IPS-15b (cell line): Measurements from ENCODE around the gene SORCS3.

Experiments
- H3K27me3 ChIP-seq: one replicate; pipeline ENCODE4 v1.6.1; 2013; ENCODE audit warnings: low read length; ENCODE audit not compliant: control insufficient read depth, insufficient read depth
- H3K36me3 ChIP-seq: one replicate; pipeline ENCODE4 v1.6.1; 2013; ENCODE audit warnings: low read length; ENCODE audit not compliant: control insufficient read depth, insufficient read depth
- H3K4me1 ChIP-seq: one replicate; pipeline ENCODE4 v1.6.1; 2013; ENCODE audit warnings: mild to moderate bottlenecking, low read length; ENCODE audit not compliant: control insufficient read depth, insufficient read depth
- H3K4me3 ChIP-seq: one replicate; pipeline ENCODE4 v1.5.1; 2013; ENCODE audit warnings: low read depth, low read length
- H3K9ac ChIP-seq: one replicate; pipeline ENCODE4 v1.6.1; 2013; ENCODE audit warnings: low read depth, mild to moderate bottlenecking, low read length
- H3K9me3 ChIP-seq: one replicate; pipeline ENCODE4 v1.6.1; 2013; ENCODE audit warnings: mild to moderate bottlenecking, low read length; ENCODE audit not compliant: control insufficient read depth, insufficient read depth

SORCS3 gene

GRCh38 chr10:104937567-104937966 is 296.5 kb downstream of the SORCS3 start:
- Histone ChIP-seq H3K36me3 (no peaks in the 10 kb centered on the region), H3K9ac (no peak overlapping the region), H3K9me3 (no peaks in the 10 kb centered on the region), H3K4me3 (no peak overlapping the region), H3K27me3 (no peaks in the 10 kb centered on the region), H3K4me1 (no peaks in the 10 kb centered on the region)

DNA sequence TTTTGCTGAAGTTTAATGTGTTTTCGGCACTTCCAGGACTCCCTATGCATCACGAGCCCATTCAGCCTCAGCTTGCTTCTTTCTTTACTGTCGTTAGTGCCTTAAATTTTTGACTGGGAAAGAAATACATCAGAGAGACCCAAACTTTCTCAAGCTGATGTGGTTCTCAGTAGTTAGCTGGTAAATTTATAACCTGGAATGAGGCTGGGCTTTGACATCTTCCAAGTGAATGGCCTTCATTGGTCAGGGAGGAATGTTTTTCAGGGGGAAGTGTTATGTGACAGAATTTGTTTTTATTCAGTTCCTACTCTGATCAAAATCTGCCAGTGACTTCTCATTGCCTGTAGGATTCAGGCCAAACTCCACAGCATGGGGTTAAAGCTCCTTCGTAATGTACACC is 296.9 kb downstream of the SORCS3 start:
- no peaks in the 10 kb centered on the region for H3K9me3 ChIP-seq
- H3K4me3 ChIP-seq = no peak overlapping the region
- no peaks in the 10 kb centered on the region for H3K36me3 ChIP-seq
- no peaks in the 10 kb centered on the region for H3K27me3 ChIP-seq
- H3K4me1 ChIP-seq = no peaks in the 10 kb centered on the region
- no peak overlapping the region for H3K9ac ChIP-seq

GRCh38 chr10:104941662-104942061 is 300.6 kb downstream of the SORCS3 start:
- Histone ChIP-seq H3K9me3 (no peaks in the 10 kb centered on the region), H3K36me3 (no peaks in the 10 kb centered on the region), H3K4me1 (no peaks in the 10 kb centered on the region), H3K9ac (no peak overlapping the region), H3K4me3 (no peak overlapping the region), H3K27me3 (no peaks in the 10 kb centered on the region)

DNA sequence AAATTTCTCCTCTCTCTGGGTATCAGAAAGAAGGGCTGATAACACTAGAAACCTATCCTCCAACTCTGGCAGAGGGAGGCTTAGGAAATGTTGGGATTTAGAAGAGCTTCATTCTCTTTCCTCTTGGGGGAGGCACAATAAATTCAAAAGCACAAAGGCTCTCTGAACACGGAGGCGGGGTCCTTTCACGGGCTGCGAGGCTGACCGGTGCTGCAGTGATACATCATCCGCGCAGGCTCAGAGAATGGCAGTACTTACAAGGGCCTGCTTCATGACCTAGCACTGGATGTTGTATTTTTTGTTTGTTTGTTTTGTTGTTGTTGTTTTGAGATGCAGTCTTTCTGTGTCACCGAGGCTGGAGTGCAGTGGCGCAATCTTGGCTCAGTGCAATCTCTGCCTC is 306.2 kb downstream of the SORCS3 start:
- H3K9me3 ChIP-seq = no peaks in the 10 kb centered on the region
- H3K4me1 ChIP-seq = no peaks in the 10 kb centered on the region
- H3K9ac ChIP-seq = no peak overlapping the region
- no peaks in the 10 kb centered on the region for H3K27me3 ChIP-seq
- H3K36me3 ChIP-seq = no peaks in the 10 kb centered on the region
- no peak overlapping the region for H3K4me3 ChIP-seq

DNA sequence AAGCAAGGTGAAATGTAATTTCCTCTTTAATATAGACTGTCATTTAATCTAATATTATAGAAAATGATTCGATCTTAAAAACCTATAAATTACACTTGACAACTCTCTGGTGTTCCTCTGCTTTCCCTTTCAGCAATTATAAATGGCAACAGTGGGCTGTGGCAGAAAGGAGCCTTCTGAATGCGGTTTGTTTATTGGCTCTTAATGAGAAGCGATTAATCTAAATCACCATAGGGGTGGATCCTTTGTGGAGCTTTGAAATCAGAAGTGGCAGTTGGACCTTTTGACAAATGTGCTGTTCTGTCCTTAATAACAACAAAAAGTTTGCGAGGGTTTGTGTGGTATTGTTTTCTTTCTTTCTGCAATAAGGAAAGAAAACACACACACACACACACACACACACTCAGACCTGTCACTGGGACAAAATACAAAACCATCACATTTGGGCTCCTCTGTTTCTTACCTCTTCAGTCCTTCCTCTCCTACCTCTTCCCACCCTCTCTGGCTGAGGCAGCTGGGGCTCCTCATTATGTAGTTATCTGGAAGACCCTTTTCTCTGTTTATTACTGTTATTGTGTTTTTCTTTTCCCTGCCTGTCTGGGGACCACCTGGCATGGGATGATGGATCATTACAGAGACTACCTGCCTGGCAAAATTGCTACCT is 316.2 kb downstream of the SORCS3 start:
- H3K4me1 ChIP-seq = no peaks in the 10 kb centered on the region
- H3K4me3 ChIP-seq = no peak overlapping the region
- no peaks in the 10 kb centered on the region for H3K27me3 ChIP-seq
- H3K36me3 ChIP-seq = no peaks in the 10 kb centered on the region
- no peak overlapping the region for H3K9ac ChIP-seq
- H3K9me3 ChIP-seq = no peaks in the 10 kb centered on the region

DNA sequence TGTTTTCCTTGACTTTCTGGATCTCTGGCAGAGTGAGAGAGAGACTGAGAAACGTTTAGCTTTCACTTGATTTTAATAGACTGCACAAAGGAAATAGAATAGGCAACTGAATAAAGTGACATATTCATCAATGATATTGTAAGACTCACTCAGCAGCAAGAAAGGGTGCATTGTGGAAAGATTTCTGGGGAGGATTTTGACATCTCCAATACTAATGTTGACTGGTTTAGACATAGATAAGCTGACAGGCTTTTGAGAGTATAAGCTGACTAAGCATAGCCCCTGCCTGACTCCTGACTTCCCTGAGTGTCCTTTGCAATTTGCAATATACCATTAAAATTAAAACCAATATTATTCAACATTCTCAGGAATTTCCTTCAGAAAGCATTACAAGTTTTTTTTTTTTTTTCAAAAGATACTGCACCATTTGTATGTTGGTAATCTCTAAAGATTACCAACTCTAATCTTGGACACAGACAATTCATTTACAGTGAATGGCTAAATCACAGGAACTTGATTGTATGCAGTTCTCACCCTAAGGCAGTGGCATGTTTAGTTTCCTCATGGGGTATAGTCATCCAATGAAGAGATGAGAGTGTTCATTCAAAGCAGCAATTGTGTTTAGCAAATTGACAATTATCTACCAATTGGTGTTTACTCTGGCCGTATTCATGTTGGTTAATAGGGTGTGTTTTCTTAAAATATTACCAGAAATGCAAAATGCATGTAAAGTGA is 325.6 kb downstream of the SORCS3 start:
- Histone ChIP-seq H3K4me3 (no peak overlapping the region), H3K4me1 (no peaks in the 10 kb centered on the region), H3K36me3 (no peaks in the 10 kb centered on the region), H3K9me3 (no peaks in the 10 kb centered on the region), H3K27me3 (no peaks in the 10 kb centered on the region), H3K9ac (no peak overlapping the region)

GRCh38 chr10:104980368-104980767 is 339.3 kb downstream of the SORCS3 start:
- Histone ChIP-seq H3K9me3 (no peaks in the 10 kb centered on the region), H3K27me3 (no peaks in the 10 kb centered on the region), H3K9ac (no peak overlapping the region), H3K36me3 (no peaks in the 10 kb centered on the region), H3K4me1 (no peaks in the 10 kb centered on the region), H3K4me3 (no peak overlapping the region)

GRCh38 chr10:104981995-104982394 is 340.9 kb downstream of the SORCS3 start:
- no peaks in the 10 kb centered on the region for H3K27me3 ChIP-seq
- no peaks in the 10 kb centered on the region for H3K4me1 ChIP-seq
- no peak overlapping the region for H3K9ac ChIP-seq
- H3K9me3 ChIP-seq = no peaks in the 10 kb centered on the region
- no peaks in the 10 kb centered on the region for H3K36me3 ChIP-seq
- H3K4me3 ChIP-seq = no peak overlapping the region

DNA sequence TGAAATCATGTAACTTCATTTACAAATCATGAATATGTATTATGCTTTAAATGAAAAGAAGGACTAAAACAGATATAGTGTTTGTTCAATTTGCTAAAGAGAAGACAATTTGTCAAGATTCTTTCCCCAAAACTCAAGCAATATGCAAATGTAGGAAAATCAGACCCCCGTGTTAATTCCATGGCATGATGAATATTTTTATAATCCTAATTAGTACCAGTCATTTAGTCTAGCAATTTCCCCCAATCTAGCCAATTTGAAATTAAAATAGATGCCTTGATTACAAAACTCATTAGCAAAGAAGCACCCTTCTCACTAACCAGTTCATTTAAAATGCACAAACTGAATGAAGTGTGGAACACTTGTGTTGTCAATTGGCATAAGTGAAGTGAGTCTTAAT is 347.6 kb downstream of the SORCS3 start:
- Histone ChIP-seq H3K9me3 (no peaks in the 10 kb centered on the region), H3K4me1 (peaks cover 4% of the 10 kb centered on the region), H3K9ac (no peak overlapping the region), H3K4me3 (no peak overlapping the region), H3K27me3 (no peaks in the 10 kb centered on the region), H3K36me3 (no peaks in the 10 kb centered on the region)

DNA sequence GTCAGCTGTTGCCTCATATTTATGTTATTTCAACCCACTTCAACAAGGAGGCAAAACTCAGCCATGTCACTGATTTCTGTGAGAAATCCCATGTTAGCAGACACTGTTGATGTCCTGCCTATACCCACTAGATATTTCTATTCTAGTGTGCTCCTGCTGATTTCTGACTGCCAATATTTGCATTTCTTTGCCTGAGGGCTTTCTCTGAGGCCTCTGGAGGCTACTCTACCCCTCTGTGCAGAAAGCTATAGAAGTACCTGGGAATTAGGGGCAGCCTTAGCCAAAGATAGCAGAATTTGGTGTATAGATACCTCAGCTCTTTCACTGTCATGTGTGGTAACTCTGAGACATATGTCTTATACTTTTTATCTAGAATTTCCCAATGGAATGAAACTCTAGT is 348.8 kb downstream of the SORCS3 start:
- no peaks in the 10 kb centered on the region for H3K27me3 ChIP-seq
- H3K4me1 ChIP-seq = peaks cover 4% of the 10 kb centered on the region
- no peak overlapping the region for H3K4me3 ChIP-seq
- H3K9ac ChIP-seq = no peak overlapping the region
- no peaks in the 10 kb centered on the region for H3K9me3 ChIP-seq
- no peaks in the 10 kb centered on the region for H3K36me3 ChIP-seq

DNA sequence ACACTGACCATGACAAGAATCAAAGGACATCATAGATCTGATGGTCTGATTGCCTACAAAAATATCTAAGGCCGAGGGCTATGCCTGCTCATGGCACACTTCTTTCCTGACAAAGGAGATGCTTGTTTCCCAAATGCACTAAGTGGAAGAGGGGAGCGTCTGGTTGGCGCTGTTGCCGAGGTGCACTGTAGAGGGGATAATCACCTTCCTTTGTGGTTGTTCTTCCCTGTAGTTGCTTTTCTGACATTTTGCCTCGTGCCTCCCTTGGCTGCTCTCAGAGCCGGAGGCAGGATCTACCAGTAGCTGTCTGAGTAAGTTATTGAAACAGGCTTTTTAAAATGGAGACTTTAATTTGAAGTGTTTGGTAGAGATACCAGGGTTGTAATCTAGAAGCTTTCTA is 352.0 kb downstream of the SORCS3 start:
- Histone ChIP-seq H3K9ac (no peak overlapping the region), H3K9me3 (no peaks in the 10 kb centered on the region), H3K27me3 (no peaks in the 10 kb centered on the region), H3K4me3 (no peak overlapping the region), H3K36me3 (no peaks in the 10 kb centered on the region), H3K4me1 (peaks cover 4% of the 10 kb centered on the region)

DNA sequence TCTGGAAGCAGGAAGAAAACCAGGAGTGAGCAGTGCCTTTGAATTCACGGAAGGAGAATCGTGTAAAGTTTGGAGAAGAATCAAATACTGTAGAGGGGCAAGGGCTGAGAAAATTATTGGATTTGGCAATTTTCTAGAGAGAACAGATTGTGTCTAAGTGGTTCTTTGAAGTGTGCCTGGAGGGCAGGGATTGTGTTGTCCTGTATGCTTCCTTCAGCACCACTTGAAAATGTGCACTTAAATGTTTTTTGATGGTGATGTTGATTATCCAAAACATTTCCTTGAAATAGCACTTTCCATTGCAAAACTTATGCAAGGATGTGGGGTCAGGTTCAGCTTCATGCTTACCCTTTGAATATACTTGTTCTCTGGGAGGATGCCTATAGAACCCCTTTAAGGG is 360.2 kb downstream of the SORCS3 start:
- H3K27me3 ChIP-seq = no peaks in the 10 kb centered on the region

More for the DNA sequence above, 360.2 kb downstream of the SORCS3 start:
- H3K4me3 ChIP-seq = no peak overlapping the region
- no peak overlapping the region for H3K9ac ChIP-seq
- no peaks in the 10 kb centered on the region for H3K9me3 ChIP-seq
- no peaks in the 10 kb centered on the region for H3K36me3 ChIP-seq
- peaks cover 5% of the 10 kb centered on the region for H3K4me1 ChIP-seq
